ENCODE measurements around the gene AKIRIN2.

AKIRIN2 gene

DNA sequence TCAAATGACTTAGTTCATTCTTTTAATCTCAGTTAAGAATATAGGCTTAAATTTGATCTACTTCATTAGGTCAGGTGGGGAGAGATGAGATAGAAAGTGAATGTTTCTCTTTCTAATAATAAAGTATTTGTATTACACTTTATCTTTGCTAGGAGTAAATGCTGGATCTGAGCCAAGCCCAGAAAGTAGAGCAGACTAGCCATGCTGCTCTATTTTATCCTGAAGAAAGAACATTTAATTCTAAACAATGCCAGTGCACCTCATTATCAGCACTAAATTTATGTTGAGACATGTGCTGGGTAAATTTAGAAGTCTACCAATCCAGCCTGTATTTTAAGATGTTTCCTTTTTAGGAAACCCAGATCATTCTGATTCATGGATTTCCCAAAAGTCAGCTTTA, 43.5 kb downstream of the AKIRIN2 start:
- Histone ChIP-seq H4K20me1 (ENCODE audit: insufficient read depth) (no peaks in the 10 kb centered on the region), H2AFZ (ENCODE audit: low read depth) (no peak overlapping the region), H3K9ac (no peak overlapping the region), H3K27me3 (ENCODE audit: insufficient read depth, low read depth) (no peaks in the 10 kb centered on the region), H3K4me1 (ENCODE audit: low read depth, poor library complexity, severe bottlenecking) (peaks cover 29% of the 10 kb centered on the region), H3K4me3 (IDR thresholded peaks at IDR 0.05; ENCODE audit: insufficient read depth, low read depth, low read length) (no peak overlapping the region), H3K79me2 (ENCODE audit: insufficient read depth, low read depth) (no peaks in the 10 kb centered on the region), H3K36me3 (ENCODE audit: insufficient read depth) (no peaks in the 10 kb centered on the region), H3K27ac (no peak overlapping the region), H3K4me2 (no peak overlapping the region)
- TF ChIP-seq, protein P1, sequence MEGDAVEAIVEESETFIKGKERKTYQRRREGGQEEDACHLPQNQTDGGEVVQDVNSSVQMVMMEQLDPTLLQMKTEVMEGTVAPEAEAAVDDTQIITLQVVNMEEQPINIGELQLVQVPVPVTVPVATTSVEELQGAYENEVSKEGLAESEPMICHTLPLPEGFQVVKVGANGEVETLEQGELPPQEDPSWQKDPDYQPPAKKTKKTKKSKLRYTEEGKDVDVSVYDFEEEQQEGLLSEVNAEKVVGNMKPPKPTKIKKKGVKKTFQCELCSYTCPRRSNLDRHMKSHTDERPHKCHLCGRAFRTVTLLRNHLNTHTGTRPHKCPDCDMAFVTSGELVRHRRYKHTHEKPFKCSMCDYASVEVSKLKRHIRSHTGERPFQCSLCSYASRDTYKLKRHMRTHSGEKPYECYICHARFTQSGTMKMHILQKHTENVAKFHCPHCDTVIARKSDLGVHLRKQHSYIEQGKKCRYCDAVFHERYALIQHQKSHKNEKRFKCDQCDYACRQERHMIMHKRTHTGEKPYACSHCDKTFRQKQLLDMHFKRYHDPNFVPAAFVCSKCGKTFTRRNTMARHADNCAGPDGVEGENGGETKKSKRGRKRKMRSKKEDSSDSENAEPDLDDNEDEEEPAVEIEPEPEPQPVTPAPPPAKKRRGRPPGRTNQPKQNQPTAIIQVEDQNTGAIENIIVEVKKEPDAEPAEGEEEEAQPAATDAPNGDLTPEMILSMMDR (conservative IDR thresholded peaks at IDR 0.05; ENCODE audit: low read depth, low read length), result no peak

DNA sequence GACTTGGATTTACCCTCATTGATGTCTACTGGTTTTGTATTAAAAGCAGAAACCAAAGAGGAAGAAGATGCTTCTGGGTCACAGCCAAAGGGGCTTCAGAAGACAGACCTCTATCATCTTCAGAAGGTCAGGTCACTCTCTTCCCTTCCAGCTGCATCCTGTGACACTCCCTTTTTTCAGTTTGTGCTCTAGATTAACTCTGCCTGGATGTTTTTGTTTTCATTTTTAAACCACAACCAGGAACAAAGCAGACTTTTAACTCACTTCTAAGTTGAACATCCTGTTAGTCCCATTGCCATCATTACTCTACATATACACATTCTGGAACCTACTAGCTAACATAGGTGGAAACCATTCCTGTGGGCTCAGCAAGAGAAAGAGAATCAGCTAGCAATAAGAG, 45.2 kb downstream of the AKIRIN2 start:
- H3K27ac ChIP-seq, result peak overlapping the region; percentile 42; the same call in 1 of the 2 replicates
- peak overlapping the region; percentile 55 for H3K4me2 ChIP-seq
- TF ChIP-seq, protein P1 (conservative IDR thresholded peaks at IDR 0.05; ENCODE audit: low read depth, low read length), result no peak

DNA sequence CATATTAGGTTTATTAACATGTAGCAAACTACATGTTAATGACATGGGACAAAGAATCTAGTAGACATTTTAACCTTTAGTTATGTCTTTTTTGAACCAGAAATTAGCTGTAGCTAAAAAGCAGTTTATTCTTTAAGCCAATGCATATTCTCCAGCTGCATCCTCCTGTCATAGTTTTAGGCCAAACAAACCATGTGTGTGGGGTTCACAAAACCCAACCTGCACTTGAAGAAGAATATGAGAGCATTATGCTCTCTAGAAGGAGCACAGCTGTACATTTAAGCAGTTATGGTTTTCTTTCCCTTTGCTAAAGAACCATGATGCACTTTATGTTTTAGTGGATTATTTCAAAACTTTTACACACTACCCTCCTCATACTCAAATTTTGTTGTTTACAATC, 46.2 kb downstream of the AKIRIN2 start:
- Histone ChIP-seq H3K9ac (no peak overlapping the region), H2AFZ (ENCODE audit: low read depth) (no peak overlapping the region)

More for the DNA sequence above, 45.2 kb downstream of the AKIRIN2 start:
- Histone ChIP-seq H3K27me3 (ENCODE audit: insufficient read depth, low read depth) (no peaks in the 10 kb centered on the region), H3K9ac (no peak overlapping the region), H2AFZ (ENCODE audit: low read depth) (no peak overlapping the region), H3K4me3 (IDR thresholded peaks at IDR 0.05; ENCODE audit: insufficient read depth, low read depth, low read length) (no peak overlapping the region), H3K4me1 (ENCODE audit: low read depth, poor library complexity, severe bottlenecking) (peaks cover 29% of the 10 kb centered on the region), H3K36me3 (ENCODE audit: insufficient read depth) (no peaks in the 10 kb centered on the region), H4K20me1 (ENCODE audit: insufficient read depth) (no peaks in the 10 kb centered on the region), H3K79me2 (ENCODE audit: insufficient read depth, low read depth) (no peaks in the 10 kb centered on the region)

DNA sequence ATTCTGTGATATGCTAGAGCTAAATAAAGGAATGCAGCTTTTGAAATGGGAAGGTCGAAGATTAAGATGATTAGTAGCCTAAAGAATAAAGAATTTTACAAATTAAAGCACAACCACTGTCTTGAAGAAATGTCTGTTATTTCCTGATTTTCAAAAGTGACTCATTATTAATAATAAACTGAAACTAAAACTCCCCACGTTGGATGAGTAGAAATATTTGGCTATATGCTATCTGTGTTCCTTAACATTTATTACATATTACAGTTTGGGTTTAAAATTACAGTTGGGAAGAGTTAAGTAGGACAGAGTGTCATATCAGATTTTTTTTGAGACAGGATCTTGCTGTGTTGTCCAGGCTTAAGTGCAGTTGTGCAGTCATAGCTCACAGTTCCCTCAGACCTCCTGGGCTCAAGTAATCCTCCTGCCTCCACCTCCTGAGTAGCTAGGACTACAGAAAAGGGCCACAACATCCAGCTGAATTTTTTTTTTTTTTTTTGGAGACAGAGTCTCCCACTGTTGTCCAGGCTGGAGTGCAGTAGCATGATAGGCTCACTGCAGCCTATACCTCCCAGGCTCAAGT, 47.1 kb downstream of the AKIRIN2 start:
- no peak overlapping the region for H3K4me2 ChIP-seq
- H3K36me3 ChIP-seq (ENCODE audit: insufficient read depth), result no peaks in the 10 kb centered on the region
- H3K27ac ChIP-seq, result no peak overlapping the region

More for the DNA sequence above, 46.2 kb downstream of the AKIRIN2 start:
- Histone ChIP-seq H3K4me1 (ENCODE audit: low read depth, poor library complexity, severe bottlenecking) (peaks cover 29% of the 10 kb centered on the region), H4K20me1 (ENCODE audit: insufficient read depth) (no peaks in the 10 kb centered on the region), H3K36me3 (ENCODE audit: insufficient read depth) (no peaks in the 10 kb centered on the region), H3K27ac (peak overlapping the region; percentile 42; the same call in 1 of the 2 replicates), H3K79me2 (ENCODE audit: insufficient read depth, low read depth) (no peaks in the 10 kb centered on the region), H3K27me3 (ENCODE audit: insufficient read depth, low read depth) (no peaks in the 10 kb centered on the region), H3K4me2 (no peak overlapping the region; the same call in 1 of the 2 replicates), H3K4me3 (IDR thresholded peaks at IDR 0.05; ENCODE audit: insufficient read depth, low read depth, low read length) (no peak overlapping the region)
- TF ChIP-seq, protein P1 (conservative IDR thresholded peaks at IDR 0.05; ENCODE audit: low read depth, low read length), result no peak

More for the DNA sequence above, 47.1 kb downstream of the AKIRIN2 start:
- Histone ChIP-seq H3K79me2 (ENCODE audit: insufficient read depth, low read depth) (no peaks in the 10 kb centered on the region), H3K4me3 (IDR thresholded peaks at IDR 0.05; ENCODE audit: insufficient read depth, low read depth, low read length) (no peak overlapping the region), H3K9ac (no peak overlapping the region), H2AFZ (ENCODE audit: low read depth) (no peak overlapping the region), H4K20me1 (ENCODE audit: insufficient read depth) (no peaks in the 10 kb centered on the region), H3K27me3 (ENCODE audit: insufficient read depth, low read depth) (no peaks in the 10 kb centered on the region), H3K4me1 (ENCODE audit: low read depth, poor library complexity, severe bottlenecking) (peaks cover 29% of the 10 kb centered on the region)
- TF ChIP-seq, protein P1 (conservative IDR thresholded peaks at IDR 0.05; ENCODE audit: low read depth, low read length), result no peak

All from KMS-11 (cell line).